K562 (cell line): Measurements from ENCODE around the gene ZMPSTE24. TPM values are rescaled to one million over a fixed set of nuclear protein-coding genes. Genes with fewer than 3 reads are reported as not detected.
A peak's percentile ranks its signal among the peaks of the same experiment; 100 is the strongest.

ENCODE experiments used
- BCL6 ChIP-seq: fragments of 250-450 bp; sonication (Bioruptor Pico); IDR thresholded peaks from 2 replicates; pipeline ENCODE4 v1.4.0; 2020
- CBFB ChIP-seq: sonication (generic); formaldehyde crosslinking; IDR thresholded peaks from 2 replicates; pipeline ENCODE4 v1.4.0; 2020; ENCODE audit warnings: mild to moderate bottlenecking, missing genetic modification reagents
- CHD1 ChIP-seq: fragments of 200-600 bp; sonication (generic); IDR thresholded peaks from one replicate; pipeline ENCODE4 v1.6.1; 2012; ENCODE audit warnings: mild to moderate bottlenecking, moderate library complexity, low read length, inconsistent platforms
- CTBP1 ChIP-seq: fragments of 450-650 bp; IDR thresholded peaks from 2 replicates; pipeline ENCODE4 v1.6.1; 2016; ENCODE audit warnings: borderline replicate concordance
- DMBX1 ChIP-seq: fragments of 250-450 bp; sonication (Bioruptor Pico); IDR thresholded peaks from 2 replicates; pipeline ENCODE4 v1.8.0; 2022; ENCODE audit warnings: inconsistent platforms, mild to moderate bottlenecking, moderate library complexity, borderline replicate concordance
- E2F1 ChIP-seq: sonication (generic); formaldehyde crosslinking; IDR thresholded peaks from 2 replicates; pipeline ENCODE4 v1.8.1; 2023; ENCODE audit warnings: mild to moderate bottlenecking, missing genetic modification reagents, moderate library complexity
- ETV1 ChIP-seq: fragments of 450-650 bp; conservative IDR thresholded peaks from 2 replicates; pipeline ENCODE4 v1.6.1; 2016; ENCODE audit warnings: missing genetic modification characterization, control low read depth, low read depth, missing compliant biosample characterization
- FOXJ3 ChIP-seq: sonication (generic); formaldehyde crosslinking; IDR thresholded peaks from 2 replicates; pipeline ENCODE4 v1.4.0; 2020; ENCODE audit warnings: mild to moderate bottlenecking, missing genetic modification reagents
- FOXO4 ChIP-seq: fragments of 450-650 bp; formaldehyde crosslinking; IDR thresholded peaks from 2 replicates; pipeline ENCODE4 v1.4.0; 2020; ENCODE audit warnings: mild to moderate bottlenecking, moderate library complexity
- KHSRP ChIP-seq: fragments of 450-650 bp; IDR thresholded peaks from 2 replicates; pipeline ENCODE4 v1.6.1; 2017
- LEF1 ChIP-seq: fragments of 450-650 bp; IDR thresholded peaks from 2 replicates; pipeline ENCODE4 v1.6.1; 2016; ENCODE audit warnings: mild to moderate bottlenecking
- MEF2A ChIP-seq: IDR thresholded peaks from 2 replicates; pipeline ENCODE4 v1.6.1; 2011; ENCODE audit warnings: low read depth, mild to moderate bottlenecking, low read length, moderate library complexity; ENCODE audit not compliant: control insufficient read depth
- MYBL2 ChIP-seq, 2 experiments: fragments of 450-650 bp in 1 of 2; sonication (generic) in 1 of 2; formaldehyde crosslinking in 1 of 2; IDR thresholded peaks; 2 replicates each; pipeline versions ENCODE4 v1.6.1 to v1.8.1; 2017 to 2022; ENCODE audit warnings: borderline replicate concordance in 1 of 2, inconsistent platforms in 1 of 2, low read depth in 1 of 2, mild to moderate bottlenecking in 1 of 2, missing genetic modification reagents in 1 of 2, moderate library complexity in 1 of 2
- NCOA2 ChIP-seq, 2 experiments: fragments of 450-650 bp; IDR thresholded peaks; 2 replicates each; pipeline ENCODE4 v1.6.1; 2018; ENCODE audit warnings: mild to moderate bottlenecking in 2 of 2, moderate library complexity in 1 of 2; ENCODE audit not compliant: partially characterized antibody in 2 of 2
- PHF8 ChIP-seq: fragments of 200-600 bp; sonication (generic); IDR thresholded peaks from 2 replicates; pipeline ENCODE4 v1.6.1; 2012; ENCODE audit warnings: mixed run types, mild to moderate bottlenecking, inconsistent platforms, low read length, moderate library complexity, borderline replicate concordance
- PHTF2 ChIP-seq: fragments of 250-450 bp; sonication (Bioruptor Pico); IDR thresholded peaks from 2 replicates; pipeline ENCODE4 v1.5.0; 2021; ENCODE audit warnings: mild to moderate bottlenecking
- PKNOX1 ChIP-seq: fragments of 450-650 bp; IDR thresholded peaks from 2 replicates; pipeline ENCODE4 v1.6.1; 2016
- RBM39 ChIP-seq: fragments of 200-400 bp; formaldehyde crosslinking; optimal IDR thresholded peaks from 2 replicates; pipeline ENCODE3; 2018; ENCODE audit warnings: low read depth, low read length
- SAFB2 ChIP-seq: fragments of 200-400 bp; formaldehyde crosslinking; IDR thresholded peaks from 2 replicates; pipeline ENCODE4 v1.6.1; 2018; ENCODE audit warnings: borderline replicate concordance, low read length, low read depth, moderate library complexity; ENCODE audit not compliant: severe bottlenecking
- SIN3A ChIP-seq, 2 experiments: fragments of 150-350 bp in 1 of 2; IDR thresholded peaks; 2 replicates each; pipeline ENCODE4 v1.6.1; 2011 to 2016; ENCODE audit warnings: borderline replicate concordance in 2 of 2, low read depth in 2 of 2, low read length in 2 of 2, mild to moderate bottlenecking in 2 of 2, moderate library complexity in 2 of 2; ENCODE audit not compliant: control insufficient read depth in 1 of 2
- TBL1XR1 ChIP-seq, 2 experiments: IDR thresholded peaks; 2 replicates each; pipeline ENCODE4 v1.6.1; 2012; ENCODE audit warnings: improper control_type of control experiment in 2 of 2, low read length in 2 of 2, mild to moderate bottlenecking in 1 of 2
- TCF7 ChIP-seq: sonication (generic); IDR thresholded peaks from 2 replicates; pipeline ENCODE4 v1.6.1; 2016; ENCODE audit warnings: antibody characterized with exemption, borderline replicate concordance
- TEAD2 ChIP-seq: fragments of 450-650 bp; IDR thresholded peaks from 2 replicates; pipeline ENCODE4 v1.6.1; 2016; ENCODE audit warnings: missing genetic modification characterization, control low read depth, missing compliant biosample characterization
- ZNF140 ChIP-seq: fragments of 250-450 bp; sonication (Bioruptor Pico); IDR thresholded peaks from 2 replicates; pipeline ENCODE4 v1.8.0; 2021; ENCODE audit warnings: moderate library complexity, mild to moderate bottlenecking, inconsistent platforms
- ZNF282 ChIP-seq: sonication (generic); formaldehyde crosslinking; IDR thresholded peaks from 2 replicates; pipeline ENCODE4 v1.8.1; 2023; ENCODE audit warnings: missing genetic modification reagents
- ZNF764 ChIP-seq: fragments of 250-450 bp; sonication (Bioruptor Pico); IDR thresholded peaks from 2 replicates; pipeline ENCODE4 v1.4.0; 2020; ENCODE audit warnings: low read depth, mild to moderate bottlenecking, moderate library complexity
- ZNF79 ChIP-seq: fragments of 250-450 bp; sonication (Bioruptor Pico); IDR thresholded peaks from 2 replicates; pipeline ENCODE4 v1.4.0; 2020; ENCODE audit warnings: low read depth, mild to moderate bottlenecking, moderate library complexity
- polyA plus RNA-seq, 8 experiments: library from polyadenylated mRNA; depleted of rRNA in 4 of 8; stranded (reverse) in 5 of 8; unstranded in 3 of 8; fragments of >200 nt; fragmentation: Nextera tagmentation in 2 of 8; fragmentation: Illumina TruSeq in 1 of 8; extraction: Ambion mirVana in 2 of 8; extraction: Trizol in 1 of 8; gene quantifications; 2 replicates each; pipeline versions ENCODE4 v1.2.1 to v1.2.3, GENCODE V29; 2011 to 2014; ENCODE audit warnings: inconsistent platforms in 1 of 8, missing spikeins in 1 of 8
- total RNA-seq, 7 experiments: library from RNA; depleted of rRNA in 6 of 7; stranded (reverse); fragments of >200 nt in 6 of 7; fragmentation: Illumina TruSeq in 2 of 7; extraction: Trizol in 2 of 7; gene quantifications; 2 replicates each; pipeline versions ENCODE4 v1.2.1 to v1.2.3, GENCODE V29; 2011 to 2021; ENCODE audit warnings: low replicate concordance in 1 of 7

Gene ZMPSTE24
- total and polyA plus RNA-seq, 9 of the 15 experiments (the other 6 are each of a cell fraction or from before 2014, with no cell fraction given) = 30.7 to 75.9 (median 64.3) TPM

- TF ChIP-seq E2F1 (CRISPR knock-in tag) (no peak), ZNF140 (no peak), PHTF2 (no peak), SIN3A (IDR thresholded peaks at IDR 0.05; ENCODE audit: borderline replicate concordance in 2 of 2, control insufficient read depth in 1 of 2, low read depth in 2 of 2, low read length in 2 of 2) (no peak), ZNF764 (CRISPR knock-in tag) (no peak), PHF8 (no peak), MYBL2 (IDR thresholded peaks at IDR 0.05; ENCODE audit: low read depth) (no peak), MYBL2 (CRISPR knock-in tag; IDR thresholded peaks at IDR 0.05; ENCODE audit: borderline replicate concordance) (no peak), ETV1 (tag) (no peak), RBM39 (no peak), CHD1 (no peak), TBL1XR1 (IDR thresholded peaks at IDR 0.05; ENCODE audit: low read length in 2 of 2) (peak; percentile 21 to 49; a peak in 2 of 4 replicates), FOXO4 (CRISPR knock-in tag) (no peak), FOXJ3 (no peak), MEF2A (no peak), PKNOX1 (peak; percentile 84), CTBP1 (peak; percentile 69; the same call in 1 of the 2 replicates), BCL6 (CRISPR knock-in tag) (no peak), LEF1 (no peak), SAFB2 (no peak), KHSRP (no peak), ZNF282 (CRISPR knock-in tag) (no peak), TEAD2 (tag) (no peak), DMBX1 (CRISPR knock-in tag) (no peak), NCOA2 (IDR thresholded peaks at IDR 0.05; ENCODE audit: partially characterized antibody in 2 of 2) (no peak), TCF7 (no peak), CBFB (no peak), ZNF79 (CRISPR knock-in tag) (no peak)
Observed at GRCh38 chr1:40338745-40339419, 80.8 kb downstream of the ZMPSTE24 start (continued).
